Measurements from ENCODE around the gene SSTR1.
"Not testable (repeated sequence)": the region's sequence is repeated elsewhere in the genome, so short reads cannot be mapped to it uniquely, and the experiment has no call there.

The SSTR1 gene

DNA sequence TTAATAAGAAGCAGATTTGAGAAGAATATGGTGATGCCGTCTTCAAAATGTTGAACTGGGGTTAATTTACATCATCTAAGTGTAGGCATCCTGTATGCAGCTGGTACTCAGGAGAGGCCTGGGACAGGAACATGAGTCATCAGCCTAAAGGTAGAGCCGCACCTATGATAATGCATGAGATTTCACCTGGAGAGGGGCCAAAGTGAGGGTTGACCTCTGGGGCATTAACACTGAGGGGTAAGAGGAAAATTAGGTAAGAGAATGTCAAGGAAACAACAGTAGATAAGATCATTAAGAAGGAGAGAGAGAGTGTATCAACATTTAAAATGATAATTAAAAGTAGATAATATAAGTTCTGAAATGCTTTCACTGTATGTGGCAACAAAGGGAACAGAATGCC is 20.2 kb upstream of the SSTR1 start:
- H3K4me1 ChIP-seq, result no peaks in the 10 kb centered on the region
- no peak overlapping the region for H3K9ac ChIP-seq
- no peaks in the 10 kb centered on the region for H3K36me3 ChIP-seq (ENCODE audit: control insufficient read depth, insufficient read depth, low read length)
- H3K27me3 ChIP-seq (ENCODE audit: control insufficient read depth, insufficient read depth, low read length), result no peaks in the 10 kb centered on the region
- H3K27ac ChIP-seq, result no peak overlapping the region
- no peak overlapping the region for H3K4me2 ChIP-seq (ENCODE audit: low read length)
- no peak overlapping the region for H2AFZ ChIP-seq
- H3K4me3 ChIP-seq (ENCODE audit: low read depth, low read length), result no peak overlapping the region
- no peaks in the 10 kb centered on the region for H3K9me3 ChIP-seq (ENCODE audit: control insufficient read depth, low read length)
- TF ChIP-seq, protein P1, sequence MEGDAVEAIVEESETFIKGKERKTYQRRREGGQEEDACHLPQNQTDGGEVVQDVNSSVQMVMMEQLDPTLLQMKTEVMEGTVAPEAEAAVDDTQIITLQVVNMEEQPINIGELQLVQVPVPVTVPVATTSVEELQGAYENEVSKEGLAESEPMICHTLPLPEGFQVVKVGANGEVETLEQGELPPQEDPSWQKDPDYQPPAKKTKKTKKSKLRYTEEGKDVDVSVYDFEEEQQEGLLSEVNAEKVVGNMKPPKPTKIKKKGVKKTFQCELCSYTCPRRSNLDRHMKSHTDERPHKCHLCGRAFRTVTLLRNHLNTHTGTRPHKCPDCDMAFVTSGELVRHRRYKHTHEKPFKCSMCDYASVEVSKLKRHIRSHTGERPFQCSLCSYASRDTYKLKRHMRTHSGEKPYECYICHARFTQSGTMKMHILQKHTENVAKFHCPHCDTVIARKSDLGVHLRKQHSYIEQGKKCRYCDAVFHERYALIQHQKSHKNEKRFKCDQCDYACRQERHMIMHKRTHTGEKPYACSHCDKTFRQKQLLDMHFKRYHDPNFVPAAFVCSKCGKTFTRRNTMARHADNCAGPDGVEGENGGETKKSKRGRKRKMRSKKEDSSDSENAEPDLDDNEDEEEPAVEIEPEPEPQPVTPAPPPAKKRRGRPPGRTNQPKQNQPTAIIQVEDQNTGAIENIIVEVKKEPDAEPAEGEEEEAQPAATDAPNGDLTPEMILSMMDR (IDR thresholded peaks at IDR 0.05), result no peak
- H3K79me2 ChIP-seq, result no peaks in the 10 kb centered on the region

DNA sequence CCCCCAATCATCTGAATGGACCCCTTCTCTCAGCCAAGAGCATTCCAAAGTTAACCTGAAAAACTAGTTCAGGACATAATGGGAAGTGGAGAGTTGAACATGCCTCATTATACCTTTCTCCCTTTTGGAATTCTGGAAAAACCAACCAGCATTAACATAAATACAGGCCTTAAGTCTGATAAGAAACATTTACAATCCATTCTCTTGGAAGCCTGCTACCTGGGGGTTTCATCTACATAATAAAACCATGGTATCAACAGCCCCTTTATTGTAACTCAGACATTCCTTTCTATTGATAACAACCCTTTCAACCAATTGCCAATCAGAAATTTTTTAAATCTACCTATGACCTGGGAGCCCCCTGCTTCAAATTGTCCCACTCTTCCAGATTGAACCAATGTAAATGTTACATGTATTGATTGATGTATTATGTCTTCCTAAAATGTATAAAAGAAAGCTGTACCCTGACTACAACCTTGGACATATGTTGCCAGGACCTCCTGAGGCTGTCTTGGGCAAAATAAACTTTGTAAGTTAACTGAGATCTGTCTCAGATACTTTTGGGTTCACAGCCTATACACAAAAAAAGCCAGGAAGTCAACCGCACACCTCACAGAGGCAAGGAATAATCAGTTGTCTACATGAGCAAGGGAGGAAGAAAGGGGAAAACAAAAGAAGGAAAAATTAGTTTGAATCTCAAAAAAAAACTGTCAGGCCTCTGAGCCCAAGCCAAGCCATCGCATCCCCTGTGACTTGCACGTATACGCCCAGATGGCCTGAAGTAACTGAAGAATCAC is 17.6 kb upstream of the SSTR1 start:
- Histone ChIP-seq H3K4me2 (ENCODE audit: low read length) (no peak overlapping the region), H3K36me3 (ENCODE audit: control insufficient read depth, insufficient read depth, low read length) (no peaks in the 10 kb centered on the region), H3K27ac (no peak overlapping the region), H3K9ac (no peak overlapping the region), H3K79me2 (no peaks in the 10 kb centered on the region), H3K4me3 (ENCODE audit: low read depth, low read length) (no peak overlapping the region), H3K9me3 (ENCODE audit: control insufficient read depth, low read length) (no peaks in the 10 kb centered on the region), H3K27me3 (ENCODE audit: control insufficient read depth, insufficient read depth, low read length) (no peaks in the 10 kb centered on the region), H3K4me1 (no peaks in the 10 kb centered on the region), H2AFZ (no peak overlapping the region)
- TF ChIP-seq, protein P1 (IDR thresholded peaks at IDR 0.05), result no peak

DNA sequence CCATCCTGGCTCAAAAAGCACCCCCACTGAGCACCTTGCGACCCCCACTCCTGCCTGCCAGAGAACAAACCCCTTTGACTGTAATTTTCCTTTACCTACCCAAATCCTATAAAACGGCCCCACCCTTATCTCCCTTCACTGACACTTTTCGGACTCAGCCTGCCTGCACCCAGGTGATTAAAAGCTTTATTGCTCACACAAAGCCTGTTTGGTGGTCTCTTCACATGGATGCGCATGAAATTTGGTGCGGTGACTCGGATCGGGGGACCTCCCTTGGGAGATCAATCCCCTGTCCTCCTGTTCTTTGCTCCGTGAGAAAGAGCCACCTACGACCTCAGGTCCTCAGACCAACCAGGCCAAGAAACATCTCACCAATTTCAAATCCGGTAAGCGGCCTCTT is 16.9 kb upstream of the SSTR1 start:
- not testable (repeated sequence) for H3K36me3 ChIP-seq (ENCODE audit: control insufficient read depth, insufficient read depth, low read length); H3K27ac ChIP-seq; H3K4me1 ChIP-seq; H3K4me3 ChIP-seq (ENCODE audit: low read depth, low read length); H2AFZ ChIP-seq; H3K9me3 ChIP-seq (ENCODE audit: control insufficient read depth, low read length); H3K79me2 ChIP-seq; H3K27me3 ChIP-seq (ENCODE audit: control insufficient read depth, insufficient read depth, low read length); H3K4me2 ChIP-seq (ENCODE audit: low read length); H3K9ac ChIP-seq

DNA sequence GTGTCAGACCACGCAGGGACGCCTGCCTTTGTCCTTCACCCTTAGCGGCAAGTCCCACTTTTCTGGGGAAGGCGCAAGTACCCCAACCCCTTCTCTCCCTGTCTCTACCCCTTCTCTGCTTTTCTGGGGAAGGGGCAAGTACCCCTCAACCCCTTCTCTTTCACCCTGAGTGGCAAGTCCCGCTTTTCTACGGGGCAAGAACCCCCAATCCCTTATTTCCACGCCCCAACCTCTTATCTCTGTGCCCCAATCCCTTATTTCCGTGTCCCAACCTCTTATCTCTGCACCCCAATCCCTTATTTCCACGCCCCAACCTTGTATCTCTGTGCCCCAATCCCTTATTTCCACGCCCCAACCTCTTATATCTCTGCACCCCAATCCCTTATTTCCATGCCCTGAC is 16.2 kb upstream of the SSTR1 start:
- H3K27ac ChIP-seq; H3K79me2 ChIP-seq; H3K36me3 ChIP-seq (ENCODE audit: control insufficient read depth, insufficient read depth, low read length); H3K4me3 ChIP-seq (ENCODE audit: low read depth, low read length); H3K27me3 ChIP-seq (ENCODE audit: control insufficient read depth, insufficient read depth, low read length); H3K4me1 ChIP-seq; H3K4me2 ChIP-seq (ENCODE audit: low read length); H3K9ac ChIP-seq; H3K9me3 ChIP-seq (ENCODE audit: control insufficient read depth, low read length); H2AFZ ChIP-seq: not testable (repeated sequence)

DNA sequence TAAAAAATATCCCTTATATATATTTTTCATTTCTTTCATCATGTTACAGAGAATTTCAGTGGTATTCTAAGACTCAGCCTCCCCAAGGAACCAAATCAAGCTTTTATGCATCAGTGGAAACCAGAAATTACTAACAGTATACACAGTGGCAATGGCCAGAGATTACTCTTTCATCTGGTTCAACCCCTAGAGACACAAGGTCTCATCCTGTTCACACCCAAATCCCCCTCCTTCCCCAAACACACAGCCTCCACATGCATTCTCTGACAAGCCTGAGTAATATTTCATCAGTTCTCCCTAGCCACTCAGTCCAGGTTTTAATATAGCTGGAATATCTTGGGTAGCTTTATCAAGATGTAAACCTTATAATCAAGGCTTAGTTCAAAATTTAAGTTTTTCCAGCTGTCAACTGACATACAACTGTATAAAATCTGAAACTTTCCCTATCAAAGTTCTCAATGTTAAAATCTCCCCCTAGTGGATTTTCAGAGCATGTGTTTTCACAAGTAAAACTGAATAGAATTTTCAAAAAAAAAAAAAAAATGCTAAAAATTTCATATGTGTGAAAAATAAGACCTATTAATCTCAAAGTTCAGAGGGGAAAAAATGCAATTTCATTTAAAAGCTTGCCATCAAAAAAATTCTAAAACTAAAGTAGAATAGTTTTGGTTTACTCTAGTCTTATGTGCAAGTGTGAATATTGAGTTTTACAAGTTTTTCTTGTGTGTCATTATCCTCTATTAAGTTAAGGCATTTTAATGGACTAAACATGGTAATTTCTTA is 10.5 kb upstream of the SSTR1 start:
- Histone ChIP-seq H3K4me1 (no peaks in the 10 kb centered on the region), H3K79me2 (no peaks in the 10 kb centered on the region), H3K27ac (no peak overlapping the region), H3K4me3 (ENCODE audit: low read depth, low read length) (no peak overlapping the region), H2AFZ (no peak overlapping the region), H3K27me3 (ENCODE audit: control insufficient read depth, insufficient read depth, low read length) (no peaks in the 10 kb centered on the region), H3K9me3 (ENCODE audit: control insufficient read depth, low read length) (no peaks in the 10 kb centered on the region), H3K9ac (no peak overlapping the region), H3K36me3 (ENCODE audit: control insufficient read depth, insufficient read depth, low read length) (no peaks in the 10 kb centered on the region), H3K4me2 (ENCODE audit: low read length) (no peak overlapping the region)
- TF ChIP-seq, protein P1 (IDR thresholded peaks at IDR 0.05), result peak; percentile 50
